DOHH2 (cell line): ENCODE measurements around the gene ARHGAP19.

ENCODE experiments used
- CTCF ChIP-seq: fragments of 200-600 bp; sonication (generic); IDR thresholded peaks from one replicate; pipeline ENCODE4 v1.5.1; 2014; ENCODE audit warnings: antibody characterized with exemption, mild to moderate bottlenecking, low read depth, low read length; ENCODE audit not compliant: poor library complexity, severe bottlenecking
- EZH2phosphoT487 ChIP-seq: fragments of 200-600 bp; sonication (generic); IDR thresholded peaks from 2 replicates; pipeline ENCODE4 v1.6.1; 2017; ENCODE audit warnings: borderline replicate concordance, mild to moderate bottlenecking, antibody characterized with exemption, low read length, moderate library complexity, mixed read lengths

DNA sequence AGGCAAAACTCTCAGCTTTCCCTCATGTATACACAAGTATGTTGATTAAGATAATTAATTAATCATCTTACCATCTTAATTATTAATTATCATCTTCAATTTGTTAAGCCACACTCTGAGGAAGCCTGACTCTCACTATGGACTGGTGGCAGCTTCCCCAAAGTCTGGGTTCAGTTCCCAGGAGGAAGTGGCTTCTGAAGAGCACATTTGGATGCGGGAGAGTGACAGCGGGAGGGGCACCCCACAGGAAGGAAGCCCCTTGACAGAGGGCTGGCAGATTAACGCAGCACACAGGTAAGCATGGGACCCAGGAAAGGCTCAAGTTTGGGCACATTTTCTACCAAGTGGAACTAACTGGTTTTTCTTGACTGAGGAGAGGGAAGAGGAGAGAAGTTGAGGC, 93.3 kb downstream of the ARHGAP19 start:
- TF ChIP-seq CTCF: no peak
- no peak for TF ChIP-seq EZH2phosphoT487
